ENCODE results near the gene LGALS7. TPM values are rescaled to one million over a fixed set of nuclear protein-coding genes. Genes with fewer than 3 reads are reported as not detected.

Gene LGALS7
- total and polyA plus RNA-seq, 2 of the 13 experiments (the other 11 are each of a cell fraction or from before 2014, with no cell fraction given), result 0.73 TPM; not detected in 1

DNA sequence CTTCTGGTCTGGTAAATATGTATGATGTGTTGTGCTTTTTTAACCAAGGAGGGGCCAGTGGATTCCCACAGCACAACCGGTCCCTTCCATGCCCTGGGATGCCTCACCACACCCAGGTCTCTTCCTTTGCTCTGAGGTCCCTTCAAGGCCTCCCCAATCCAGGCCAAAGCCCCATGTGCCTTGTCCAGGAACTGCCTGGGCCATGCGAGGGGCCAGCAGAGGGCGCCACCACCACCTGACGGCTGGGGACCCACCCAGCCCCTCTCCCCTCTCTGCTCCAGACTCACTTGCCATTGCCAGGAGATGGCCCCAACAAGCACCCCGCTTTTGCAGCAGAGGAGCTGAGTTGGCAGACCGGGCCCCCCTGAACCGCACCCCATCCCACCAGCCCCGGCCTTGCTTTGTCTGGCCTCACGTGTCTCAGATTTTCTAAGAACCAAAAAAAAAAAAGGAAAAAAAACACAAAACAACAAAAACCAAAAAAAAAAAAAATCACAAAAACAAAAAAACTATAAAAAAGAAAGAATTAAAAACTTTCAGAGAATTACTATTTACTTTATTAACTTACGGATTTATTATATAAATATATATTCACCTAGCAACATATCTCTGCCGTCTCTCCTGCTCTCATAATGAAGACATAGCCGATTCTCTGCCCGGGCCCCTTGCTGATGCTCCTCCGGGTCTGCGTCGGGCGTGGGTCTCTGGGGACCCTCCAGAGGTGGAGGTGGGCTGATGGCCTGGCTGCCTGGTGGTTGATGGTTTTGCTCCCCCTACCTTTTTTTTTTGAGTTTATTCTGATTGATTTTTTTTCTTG lies 43.5 kb downstream of the LGALS7 start (continued):
- TF ChIP-seq SRSF1 (optimal IDR thresholded peaks at IDR 0.05; ENCODE audit: low read depth, low read length) (no peak), NR2F6 (IDR thresholded peaks at IDR 0.05) (no peak), NR2F6 (CRISPR knock-in tag; IDR thresholded peaks at IDR 0.05) (peak; percentile 26; the same call in 1 of the 2 replicates), FOXA3 (CRISPR knock-in tag; IDR thresholded peaks at IDR 0.05) (0 out of 2 replicates have a peak, but pooled peaks have one; percentile 28), SOX6 (IDR thresholded peaks at IDR 0.05) (no peak), SOX6 (CRISPR knock-in tag; IDR thresholded peaks at IDR 0.05) (peak; percentile 31; the same call in 1 of the 2 replicates), PPARG (CRISPR knock-in tag; conservative IDR thresholded peaks at IDR 0.05) (no peak), AGO2 (optimal IDR thresholded peaks at IDR 0.05; ENCODE audit: low read depth, low read length) (peak; percentile 25), ZNF562 (CRISPR knock-in tag; IDR thresholded peaks at IDR 0.05; ENCODE audit: borderline replicate concordance) (no peak), RAD21 (CRISPR knock-in tag; IDR thresholded peaks at IDR 0.05) (peak; percentile 82), ELF3 (CRISPR knock-in tag; IDR thresholded peaks at IDR 0.05) (0 out of 2 replicates have a peak, but pooled peaks have one; percentile 36), TBX3 (IDR thresholded peaks at IDR 0.05; ENCODE audit: borderline replicate concordance) (no peak)
- TF ChIP-seq, protein P1, sequence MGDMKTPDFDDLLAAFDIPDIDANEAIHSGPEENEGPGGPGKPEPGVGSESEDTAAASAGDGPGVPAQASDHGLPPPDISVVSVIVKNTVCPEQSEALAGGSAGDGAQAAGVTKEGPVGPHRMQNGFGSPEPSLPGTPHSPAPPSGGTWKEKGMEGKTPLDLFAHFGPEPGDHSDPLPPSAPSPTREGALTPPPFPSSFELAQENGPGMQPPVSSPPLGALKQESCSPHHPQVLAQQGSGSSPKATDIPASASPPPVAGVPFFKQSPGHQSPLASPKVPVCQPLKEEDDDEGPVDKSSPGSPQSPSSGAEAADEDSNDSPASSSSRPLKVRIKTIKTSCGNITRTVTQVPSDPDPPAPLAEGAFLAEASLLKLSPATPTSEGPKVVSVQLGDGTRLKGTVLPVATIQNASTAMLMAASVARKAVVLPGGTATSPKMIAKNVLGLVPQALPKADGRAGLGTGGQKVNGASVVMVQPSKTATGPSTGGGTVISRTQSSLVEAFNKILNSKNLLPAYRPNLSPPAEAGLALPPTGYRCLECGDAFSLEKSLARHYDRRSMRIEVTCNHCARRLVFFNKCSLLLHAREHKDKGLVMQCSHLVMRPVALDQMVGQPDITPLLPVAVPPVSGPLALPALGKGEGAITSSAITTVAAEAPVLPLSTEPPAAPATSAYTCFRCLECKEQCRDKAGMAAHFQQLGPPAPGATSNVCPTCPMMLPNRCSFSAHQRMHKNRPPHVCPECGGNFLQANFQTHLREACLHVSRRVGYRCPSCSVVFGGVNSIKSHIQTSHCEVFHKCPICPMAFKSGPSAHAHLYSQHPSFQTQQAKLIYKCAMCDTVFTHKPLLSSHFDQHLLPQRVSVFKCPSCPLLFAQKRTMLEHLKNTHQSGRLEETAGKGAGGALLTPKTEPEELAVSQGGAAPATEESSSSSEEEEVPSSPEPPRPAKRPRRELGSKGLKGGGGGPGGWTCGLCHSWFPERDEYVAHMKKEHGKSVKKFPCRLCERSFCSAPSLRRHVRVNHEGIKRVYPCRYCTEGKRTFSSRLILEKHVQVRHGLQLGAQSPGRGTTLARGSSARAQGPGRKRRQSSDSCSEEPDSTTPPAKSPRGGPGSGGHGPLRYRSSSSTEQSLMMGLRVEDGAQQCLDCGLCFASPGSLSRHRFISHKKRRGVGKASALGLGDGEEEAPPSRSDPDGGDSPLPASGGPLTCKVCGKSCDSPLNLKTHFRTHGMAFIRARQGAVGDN (CRISPR knock-in tag; IDR thresholded peaks at IDR 0.05), result peak; percentile 72
- TF ChIP-seq, protein P2, sequence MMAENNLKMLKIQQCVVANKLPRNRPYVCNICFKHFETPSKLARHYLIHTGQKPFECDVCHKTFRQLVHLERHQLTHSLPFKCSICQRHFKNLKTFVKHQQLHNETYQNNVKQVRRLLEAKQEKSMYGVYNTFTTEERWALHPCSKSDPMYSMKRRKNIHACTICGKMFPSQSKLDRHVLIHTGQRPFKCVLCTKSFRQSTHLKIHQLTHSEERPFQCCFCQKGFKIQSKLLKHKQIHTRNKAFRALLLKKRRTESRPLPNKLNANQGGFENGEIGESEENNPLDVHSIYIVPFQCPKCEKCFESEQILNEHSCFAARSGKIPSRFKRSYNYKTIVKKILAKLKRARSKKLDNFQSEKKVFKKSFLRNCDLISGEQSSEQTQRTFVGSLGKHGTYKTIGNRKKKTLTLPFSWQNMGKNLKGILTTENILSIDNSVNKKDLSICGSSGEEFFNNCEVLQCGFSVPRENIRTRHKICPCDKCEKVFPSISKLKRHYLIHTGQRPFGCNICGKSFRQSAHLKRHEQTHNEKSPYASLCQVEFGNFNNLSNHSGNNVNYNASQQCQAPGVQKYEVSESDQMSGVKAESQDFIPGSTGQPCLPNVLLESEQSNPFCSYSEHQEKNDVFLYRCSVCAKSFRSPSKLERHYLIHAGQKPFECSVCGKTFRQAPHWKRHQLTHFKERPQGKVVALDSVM (CRISPR knock-in tag; IDR thresholded peaks at IDR 0.05), result 0 out of 2 replicates have a peak, but pooled peaks have one; percentile 16
- TF ChIP-seq, protein P3, sequence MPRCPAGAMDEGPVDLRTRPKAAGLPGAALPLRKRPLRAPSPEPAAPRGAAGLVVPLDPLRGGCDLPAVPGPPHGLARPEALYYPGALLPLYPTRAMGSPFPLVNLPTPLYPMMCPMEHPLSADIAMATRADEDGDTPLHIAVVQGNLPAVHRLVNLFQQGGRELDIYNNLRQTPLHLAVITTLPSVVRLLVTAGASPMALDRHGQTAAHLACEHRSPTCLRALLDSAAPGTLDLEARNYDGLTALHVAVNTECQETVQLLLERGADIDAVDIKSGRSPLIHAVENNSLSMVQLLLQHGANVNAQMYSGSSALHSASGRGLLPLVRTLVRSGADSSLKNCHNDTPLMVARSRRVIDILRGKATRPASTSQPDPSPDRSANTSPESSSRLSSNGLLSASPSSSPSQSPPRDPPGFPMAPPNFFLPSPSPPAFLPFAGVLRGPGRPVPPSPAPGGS (CRISPR knock-in tag; IDR thresholded peaks at IDR 0.05), result no peak
- TF ChIP-seq, protein P4, sequence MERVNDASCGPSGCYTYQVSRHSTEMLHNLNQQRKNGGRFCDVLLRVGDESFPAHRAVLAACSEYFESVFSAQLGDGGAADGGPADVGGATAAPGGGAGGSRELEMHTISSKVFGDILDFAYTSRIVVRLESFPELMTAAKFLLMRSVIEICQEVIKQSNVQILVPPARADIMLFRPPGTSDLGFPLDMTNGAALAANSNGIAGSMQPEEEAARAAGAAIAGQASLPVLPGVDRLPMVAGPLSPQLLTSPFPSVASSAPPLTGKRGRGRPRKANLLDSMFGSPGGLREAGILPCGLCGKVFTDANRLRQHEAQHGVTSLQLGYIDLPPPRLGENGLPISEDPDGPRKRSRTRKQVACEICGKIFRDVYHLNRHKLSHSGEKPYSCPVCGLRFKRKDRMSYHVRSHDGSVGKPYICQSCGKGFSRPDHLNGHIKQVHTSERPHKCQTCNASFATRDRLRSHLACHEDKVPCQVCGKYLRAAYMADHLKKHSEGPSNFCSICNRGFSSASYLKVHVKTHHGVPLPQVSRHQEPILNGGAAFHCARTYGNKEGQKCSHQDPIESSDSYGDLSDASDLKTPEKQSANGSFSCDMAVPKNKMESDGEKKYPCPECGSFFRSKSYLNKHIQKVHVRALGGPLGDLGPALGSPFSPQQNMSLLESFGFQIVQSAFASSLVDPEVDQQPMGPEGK (CRISPR knock-in tag; IDR thresholded peaks at IDR 0.05), result peak; percentile 66; the same call in 1 of the 2 replicates
- TF ChIP-seq, protein P5, sequence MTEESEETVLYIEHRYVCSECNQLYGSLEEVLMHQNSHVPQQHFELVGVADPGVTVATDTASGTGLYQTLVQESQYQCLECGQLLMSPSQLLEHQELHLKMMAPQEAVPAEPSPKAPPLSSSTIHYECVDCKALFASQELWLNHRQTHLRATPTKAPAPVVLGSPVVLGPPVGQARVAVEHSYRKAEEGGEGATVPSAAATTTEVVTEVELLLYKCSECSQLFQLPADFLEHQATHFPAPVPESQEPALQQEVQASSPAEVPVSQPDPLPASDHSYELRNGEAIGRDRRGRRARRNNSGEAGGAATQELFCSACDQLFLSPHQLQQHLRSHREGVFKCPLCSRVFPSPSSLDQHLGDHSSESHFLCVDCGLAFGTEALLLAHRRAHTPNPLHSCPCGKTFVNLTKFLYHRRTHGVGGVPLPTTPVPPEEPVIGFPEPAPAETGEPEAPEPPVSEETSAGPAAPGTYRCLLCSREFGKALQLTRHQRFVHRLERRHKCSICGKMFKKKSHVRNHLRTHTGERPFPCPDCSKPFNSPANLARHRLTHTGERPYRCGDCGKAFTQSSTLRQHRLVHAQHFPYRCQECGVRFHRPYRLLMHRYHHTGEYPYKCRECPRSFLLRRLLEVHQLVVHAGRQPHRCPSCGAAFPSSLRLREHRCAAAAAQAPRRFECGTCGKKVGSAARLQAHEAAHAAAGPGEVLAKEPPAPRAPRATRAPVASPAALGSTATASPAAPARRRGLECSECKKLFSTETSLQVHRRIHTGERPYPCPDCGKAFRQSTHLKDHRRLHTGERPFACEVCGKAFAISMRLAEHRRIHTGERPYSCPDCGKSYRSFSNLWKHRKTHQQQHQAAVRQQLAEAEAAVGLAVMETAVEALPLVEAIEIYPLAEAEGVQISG (CRISPR knock-in tag; IDR thresholded peaks at IDR 0.05), result peak; percentile 63; the same call in 1 of the 2 replicates

All from HepG2 (cell line).